GM19240 (cell line): ENCODE results near the gene PIK3AP1.
"Not testable (repeated sequence)": the region's sequence is repeated elsewhere in the genome, so short reads cannot be mapped to it uniquely, and the experiment has no call there.

ENCODE experiments used
- DNase-seq: peaks from one replicate; pipeline ENCODE4 v3.0.0; 2011; ENCODE audit warnings: low spot score; ENCODE audit not compliant: insufficient read length

Gene PIK3AP1, protein sequence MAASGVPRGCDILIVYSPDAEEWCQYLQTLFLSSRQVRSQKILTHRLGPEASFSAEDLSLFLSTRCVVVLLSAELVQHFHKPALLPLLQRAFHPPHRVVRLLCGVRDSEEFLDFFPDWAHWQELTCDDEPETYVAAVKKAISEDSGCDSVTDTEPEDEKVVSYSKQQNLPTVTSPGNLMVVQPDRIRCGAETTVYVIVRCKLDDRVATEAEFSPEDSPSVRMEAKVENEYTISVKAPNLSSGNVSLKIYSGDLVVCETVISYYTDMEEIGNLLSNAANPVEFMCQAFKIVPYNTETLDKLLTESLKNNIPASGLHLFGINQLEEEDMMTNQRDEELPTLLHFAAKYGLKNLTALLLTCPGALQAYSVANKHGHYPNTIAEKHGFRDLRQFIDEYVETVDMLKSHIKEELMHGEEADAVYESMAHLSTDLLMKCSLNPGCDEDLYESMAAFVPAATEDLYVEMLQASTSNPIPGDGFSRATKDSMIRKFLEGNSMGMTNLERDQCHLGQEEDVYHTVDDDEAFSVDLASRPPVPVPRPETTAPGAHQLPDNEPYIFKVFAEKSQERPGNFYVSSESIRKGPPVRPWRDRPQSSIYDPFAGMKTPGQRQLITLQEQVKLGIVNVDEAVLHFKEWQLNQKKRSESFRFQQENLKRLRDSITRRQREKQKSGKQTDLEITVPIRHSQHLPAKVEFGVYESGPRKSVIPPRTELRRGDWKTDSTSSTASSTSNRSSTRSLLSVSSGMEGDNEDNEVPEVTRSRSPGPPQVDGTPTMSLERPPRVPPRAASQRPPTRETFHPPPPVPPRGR

DNA sequence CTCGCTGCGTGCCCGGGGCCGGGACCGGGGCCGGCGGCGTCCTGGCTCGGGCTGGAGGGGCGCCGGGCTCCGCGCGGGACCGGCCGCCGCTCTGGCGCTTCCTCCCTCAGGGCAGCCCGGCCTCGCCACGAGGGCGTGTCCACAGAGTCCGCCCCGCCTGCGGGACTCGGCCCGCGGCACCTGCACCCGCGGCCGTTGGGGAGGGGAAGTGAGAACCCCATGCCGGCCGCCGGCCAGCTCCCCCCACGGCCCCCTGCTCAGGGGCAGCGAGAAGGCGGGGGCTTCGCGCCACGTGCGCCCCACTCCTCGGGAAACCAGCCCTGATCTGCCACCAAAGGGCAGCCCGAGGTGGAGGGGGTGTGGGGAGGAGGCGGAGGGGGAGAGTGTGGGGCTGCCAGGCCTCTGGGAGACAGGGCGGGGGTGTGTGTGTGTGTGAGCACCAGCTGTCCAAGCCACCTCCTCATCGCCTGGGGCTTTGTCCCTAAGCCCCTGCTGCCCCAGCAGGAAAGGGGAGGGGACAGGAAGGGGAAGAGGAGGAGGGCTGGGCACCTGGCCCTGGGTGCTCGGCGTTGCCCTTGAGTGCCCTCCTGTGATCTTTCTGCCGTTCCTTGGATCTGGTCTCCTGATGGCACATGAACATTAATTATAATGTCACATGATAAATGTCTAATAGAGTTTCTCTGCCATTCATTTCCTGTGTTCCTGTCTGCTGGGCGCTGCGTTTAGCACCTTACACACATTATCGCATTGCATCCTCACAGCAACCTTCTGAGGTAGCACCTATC lies at the start of gene PIK3AP1:
TSS of gene PIK3AP1 (minus strand) at position 93 of the 785 bp plus-strand sequence. CDS start 120 bp downstream, outside the sequence.
- DNase-seq, result no peak

DNA sequence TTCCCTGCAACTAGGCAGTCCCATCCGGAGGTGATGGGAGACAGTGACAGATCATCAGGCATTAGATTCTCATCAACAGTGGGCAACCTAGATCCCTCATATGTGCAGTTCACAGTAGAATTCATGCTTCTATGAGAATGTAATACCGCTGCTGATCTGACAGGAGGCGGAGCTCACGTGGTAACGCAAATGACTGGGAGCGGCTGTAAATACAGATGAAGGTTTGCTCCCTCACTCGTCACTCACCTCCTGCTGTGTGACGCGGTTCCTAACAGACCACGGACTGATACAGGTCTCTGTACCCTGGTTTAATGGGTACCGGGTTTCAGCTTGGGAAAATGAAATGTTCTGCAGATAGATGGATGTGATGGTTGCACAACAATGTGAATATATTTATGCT lies 47.8 kb upstream of the PIK3AP1 start:
- DNase-seq, result no peak

DNA sequence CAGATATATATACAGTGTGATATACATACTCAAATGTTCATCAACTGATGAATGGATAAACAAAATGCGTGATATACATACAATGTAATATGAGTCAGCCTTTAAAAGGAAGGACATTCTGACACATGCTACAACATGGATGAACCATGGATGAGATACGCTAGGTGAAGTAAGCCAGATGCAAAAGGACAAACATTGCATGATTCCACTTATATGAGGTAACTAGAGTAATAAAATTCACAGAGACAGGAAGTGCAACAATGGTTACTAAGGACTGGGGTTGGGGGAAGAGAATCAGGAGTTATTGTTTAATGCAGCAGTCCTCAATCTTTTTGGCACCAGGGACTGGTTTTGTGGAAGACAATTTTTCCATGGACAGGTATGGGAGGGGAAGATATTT lies 47.3 kb upstream of the PIK3AP1 start:
- no peak for DNase-seq

DNA sequence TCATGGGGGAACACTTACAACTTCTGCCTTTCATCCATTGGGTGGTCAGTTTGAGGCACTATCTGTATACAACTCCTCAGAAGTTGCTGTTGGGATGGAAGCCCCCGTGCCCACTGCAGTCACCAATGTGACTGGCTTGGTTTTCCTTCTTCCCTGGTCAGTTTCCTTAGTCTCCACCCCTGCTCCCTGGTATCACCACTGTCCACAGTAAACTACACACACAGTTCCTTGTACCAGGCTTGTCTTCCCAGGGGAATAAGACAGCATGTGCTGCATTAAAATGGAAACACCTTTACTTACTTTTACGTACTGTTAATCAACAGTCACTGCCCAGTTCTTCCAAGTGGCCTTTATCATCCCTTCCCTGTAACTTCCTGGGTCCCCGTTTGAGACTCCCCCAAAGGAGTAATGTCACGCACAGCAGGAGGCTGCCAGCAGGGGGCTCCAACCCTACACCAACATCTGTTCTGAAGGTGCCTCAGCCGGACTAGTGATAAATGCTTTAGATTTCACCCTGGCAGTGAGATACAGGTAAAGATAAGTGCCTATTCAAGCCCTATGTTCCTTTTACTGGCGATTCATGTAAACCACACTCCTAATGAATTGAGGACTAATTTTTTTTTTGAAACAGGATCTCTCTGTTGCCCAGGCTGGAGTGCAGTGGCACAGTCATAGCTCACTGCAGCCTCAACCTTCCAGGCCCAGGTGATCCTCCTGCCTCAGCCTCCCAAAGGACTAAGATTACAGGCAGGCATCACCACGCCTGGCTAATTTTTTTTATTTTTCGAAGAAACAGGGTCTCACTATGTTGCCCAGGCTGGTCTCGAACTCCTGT lies 45.3 kb upstream of the PIK3AP1 start:
- DNase-seq, result no peak

DNA sequence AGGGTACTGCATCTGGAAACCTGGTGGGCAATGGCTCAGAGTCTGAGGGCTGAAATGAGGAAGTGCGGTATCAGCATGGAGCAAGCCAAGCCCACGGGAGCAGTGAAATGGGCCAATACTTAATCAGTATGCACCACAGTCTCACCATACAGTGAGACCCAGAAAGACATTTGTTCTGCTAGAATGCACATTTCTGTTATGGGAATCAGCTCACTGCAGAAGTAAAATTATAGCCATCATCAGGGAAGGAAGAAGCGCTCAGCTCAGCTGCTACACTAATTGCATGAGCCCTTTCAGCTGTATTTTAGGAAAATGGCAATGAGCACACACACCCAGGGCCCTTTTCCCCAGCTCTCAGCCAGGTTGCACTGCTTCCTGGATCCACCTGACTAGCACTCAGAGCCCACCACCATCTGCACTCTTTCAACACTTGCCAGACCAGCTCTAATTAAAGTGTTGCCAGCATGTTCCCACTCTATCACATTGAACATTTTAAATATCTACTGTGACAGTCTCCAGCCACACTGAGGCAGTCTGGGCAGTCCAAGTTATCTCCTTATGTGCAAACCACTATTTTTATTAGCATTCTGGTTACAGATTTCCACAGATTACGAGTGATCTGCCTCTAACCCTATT lies 44.2 kb upstream of the PIK3AP1 start:
- DNase-seq, result no peak

DNA sequence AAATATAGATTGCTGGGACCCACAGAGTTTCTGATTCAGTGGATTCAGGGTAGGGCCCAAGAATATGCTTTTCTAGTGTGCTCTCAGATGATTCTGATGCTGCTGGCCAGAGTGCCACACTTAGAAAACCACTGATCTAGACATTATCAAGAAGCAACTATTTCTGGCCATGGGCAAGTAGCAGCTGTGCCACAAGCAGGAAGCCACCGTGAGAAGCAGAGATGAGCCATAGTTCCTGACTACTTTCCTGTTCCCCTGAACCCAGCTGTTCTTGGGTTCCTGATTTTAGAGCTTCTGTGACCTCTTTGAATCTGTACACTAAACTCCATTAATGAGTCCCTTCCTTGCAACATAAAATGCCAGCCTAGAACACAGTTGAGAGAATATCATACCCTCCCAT lies 38.1 kb upstream of the PIK3AP1 start:
- no peak for DNase-seq

DNA sequence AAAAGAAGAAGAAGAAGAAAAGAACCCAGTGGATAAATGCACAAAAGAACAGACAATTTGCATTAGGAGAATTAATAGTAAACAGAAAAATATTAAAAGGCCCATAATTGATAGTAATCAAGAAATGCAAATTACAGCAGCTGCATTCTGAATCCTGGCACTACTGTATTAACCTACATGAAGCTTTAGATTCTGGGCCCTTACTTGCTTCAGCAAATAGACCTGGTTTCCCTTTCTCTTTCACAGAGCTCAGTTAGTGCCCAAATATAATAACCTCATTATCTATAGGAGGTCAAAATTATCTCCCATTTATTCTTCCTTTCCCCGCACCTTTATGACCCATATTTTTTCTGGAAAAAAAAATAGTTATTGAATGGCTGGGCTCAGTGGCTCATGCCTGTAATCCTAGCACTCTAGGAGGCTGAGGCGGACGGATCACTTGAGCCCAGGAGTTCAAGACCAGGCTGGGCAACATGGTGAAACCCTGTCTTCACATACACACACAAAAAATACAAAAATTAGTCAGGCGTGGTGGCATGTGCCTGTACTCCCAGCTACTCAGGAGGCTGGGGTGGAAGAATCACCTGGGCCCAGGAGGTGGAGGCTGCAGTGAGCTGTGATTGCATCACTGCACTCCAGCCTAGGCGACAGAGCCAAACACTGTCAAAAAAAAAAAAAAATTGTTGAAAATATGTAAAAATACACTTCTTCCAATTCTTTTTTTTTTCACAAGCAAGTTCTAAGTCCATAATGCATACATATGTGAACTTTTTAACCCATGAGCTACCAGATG lies 36.0 kb upstream of the PIK3AP1 start:
- DNase-seq, result no peak

DNA sequence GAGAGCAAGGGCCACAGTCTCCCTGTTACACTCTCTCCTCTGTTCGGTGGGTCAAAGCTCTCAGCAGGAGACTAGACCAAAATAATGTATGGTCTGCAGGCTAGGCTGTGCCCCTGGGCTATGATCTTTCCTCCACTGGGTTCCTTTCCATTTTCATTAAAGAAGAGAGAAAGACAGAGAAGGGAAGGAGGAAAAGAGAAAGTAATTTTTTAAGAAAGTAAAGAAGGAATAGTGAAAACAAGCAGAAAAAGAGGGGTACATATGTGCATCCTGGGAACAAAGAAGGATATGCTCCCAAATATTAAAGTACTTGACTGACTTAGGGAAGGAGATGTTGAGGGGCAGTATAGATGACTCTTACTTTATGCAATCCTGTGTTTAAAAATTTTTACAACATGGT lies 33.6 kb upstream of the PIK3AP1 start:
- no peak for DNase-seq

DNA sequence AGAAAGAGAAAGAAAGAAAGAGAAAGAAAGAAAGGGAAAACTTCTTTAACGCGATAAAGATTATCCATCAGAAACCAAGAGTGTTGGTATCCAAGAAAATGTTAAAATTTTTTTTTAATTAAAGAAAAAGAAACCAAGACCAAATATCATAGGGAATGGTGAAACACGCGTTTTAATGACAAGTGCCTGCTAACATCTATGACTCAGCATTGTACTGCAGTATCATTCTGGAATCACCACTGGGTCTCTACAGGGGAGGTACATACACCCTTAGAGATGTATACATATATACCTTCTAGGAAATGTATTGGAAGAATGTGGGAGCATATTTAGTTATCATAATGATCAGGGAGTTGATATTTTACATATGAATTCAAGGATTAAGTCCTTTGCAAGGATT lies 32.1 kb upstream of the PIK3AP1 start:
- no peak for DNase-seq

DNA sequence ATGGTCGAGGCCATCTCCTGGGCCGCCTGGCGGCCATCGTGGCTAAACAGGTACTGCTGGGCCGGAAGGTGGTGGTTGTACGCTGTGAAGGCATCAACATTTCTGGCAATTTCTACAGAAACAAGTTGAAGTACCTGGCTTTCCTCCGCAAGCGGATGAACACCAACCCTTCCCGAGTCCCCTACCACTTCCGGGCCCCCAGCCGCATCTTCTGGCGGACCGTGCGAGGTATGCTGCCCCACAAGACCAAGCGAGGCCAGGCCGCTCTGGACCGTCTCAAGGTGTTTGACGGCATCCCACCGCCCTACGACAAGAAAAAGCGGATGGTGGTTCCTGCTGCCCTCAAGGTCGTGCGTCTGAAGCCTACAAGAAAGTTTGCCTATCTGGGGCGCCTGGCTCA lies 30.0 kb upstream of the PIK3AP1 start:
- not testable (repeated sequence) for DNase-seq

DNA sequence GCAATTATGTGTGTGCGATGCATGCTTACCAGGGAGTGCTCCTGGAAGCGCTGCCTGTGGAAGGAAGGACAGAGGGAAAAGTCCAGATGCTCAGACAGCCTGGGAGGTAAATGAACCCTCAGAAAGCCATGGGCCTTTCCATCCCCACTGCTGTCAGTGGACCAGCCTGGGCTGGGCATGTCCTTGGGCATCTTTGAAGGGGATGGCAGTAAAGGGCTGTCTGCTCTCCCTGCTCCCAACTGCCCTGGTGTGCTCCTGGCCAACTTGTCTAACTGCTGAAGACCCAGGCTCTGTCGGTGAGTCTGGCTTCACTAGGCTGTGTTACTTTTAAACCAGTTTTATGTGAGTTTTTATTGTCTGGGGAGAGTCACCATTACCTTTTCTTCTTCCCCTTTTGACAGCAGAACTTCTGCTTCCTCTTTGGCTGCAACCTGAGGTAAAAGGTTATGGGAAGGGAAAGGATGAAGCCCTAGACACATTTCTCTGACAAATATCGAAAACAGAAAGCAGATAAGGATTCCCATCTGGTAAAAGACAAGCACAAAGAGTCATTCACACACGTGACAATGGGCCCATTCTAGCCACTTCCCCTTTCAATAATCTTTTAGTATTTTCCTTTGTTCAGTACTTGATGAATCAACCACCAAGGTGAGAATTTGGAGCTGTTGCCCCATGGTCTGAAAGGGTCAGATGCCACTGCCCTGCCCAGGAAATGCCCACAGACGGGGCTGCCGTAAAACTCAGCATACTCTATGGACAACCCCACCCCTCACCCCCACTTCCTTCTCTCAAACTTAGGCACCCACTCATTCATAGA lies 27.6 kb upstream of the PIK3AP1 start:
- no peak for DNase-seq

DNA sequence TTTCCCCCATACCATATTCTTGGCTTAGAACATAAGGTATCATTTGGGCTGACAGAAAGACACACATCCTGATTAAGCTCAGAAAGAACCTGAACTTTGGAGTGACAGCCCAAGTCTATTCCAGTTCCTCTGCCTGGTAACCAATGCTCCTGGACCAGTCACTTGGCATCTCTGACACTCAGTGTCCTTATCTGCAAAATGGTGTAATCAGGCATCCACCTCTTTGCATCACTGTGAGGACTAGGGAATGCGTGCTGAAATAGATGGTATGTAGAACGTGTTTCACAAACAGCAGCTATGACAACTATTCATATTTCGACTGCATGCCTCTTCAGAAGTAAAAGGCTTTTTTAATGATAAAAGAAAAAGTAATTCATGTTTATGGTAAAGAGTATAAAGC lies 26.2 kb upstream of the PIK3AP1 start:
- DNase-seq, result no peak

DNA sequence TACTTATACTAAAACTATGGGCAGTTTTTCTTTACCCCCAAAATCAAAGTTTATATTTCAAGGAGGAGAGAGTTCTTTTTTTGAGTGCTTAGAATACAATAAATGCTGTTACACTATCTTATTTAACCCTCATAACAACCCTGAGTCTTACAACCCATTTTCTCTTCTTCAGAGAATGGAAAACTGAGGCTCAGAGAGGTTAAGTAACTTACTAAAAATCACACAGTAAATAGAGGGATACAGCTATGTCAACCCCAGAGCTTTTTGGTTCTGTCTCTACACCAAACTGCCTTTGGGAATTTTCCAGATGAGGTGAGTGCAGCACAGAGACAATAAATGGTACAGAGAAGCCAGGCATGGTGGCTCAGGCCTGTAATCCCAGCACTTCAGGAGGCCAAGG lies 25.6 kb upstream of the PIK3AP1 start:
- DNase-seq, result no peak

DNA sequence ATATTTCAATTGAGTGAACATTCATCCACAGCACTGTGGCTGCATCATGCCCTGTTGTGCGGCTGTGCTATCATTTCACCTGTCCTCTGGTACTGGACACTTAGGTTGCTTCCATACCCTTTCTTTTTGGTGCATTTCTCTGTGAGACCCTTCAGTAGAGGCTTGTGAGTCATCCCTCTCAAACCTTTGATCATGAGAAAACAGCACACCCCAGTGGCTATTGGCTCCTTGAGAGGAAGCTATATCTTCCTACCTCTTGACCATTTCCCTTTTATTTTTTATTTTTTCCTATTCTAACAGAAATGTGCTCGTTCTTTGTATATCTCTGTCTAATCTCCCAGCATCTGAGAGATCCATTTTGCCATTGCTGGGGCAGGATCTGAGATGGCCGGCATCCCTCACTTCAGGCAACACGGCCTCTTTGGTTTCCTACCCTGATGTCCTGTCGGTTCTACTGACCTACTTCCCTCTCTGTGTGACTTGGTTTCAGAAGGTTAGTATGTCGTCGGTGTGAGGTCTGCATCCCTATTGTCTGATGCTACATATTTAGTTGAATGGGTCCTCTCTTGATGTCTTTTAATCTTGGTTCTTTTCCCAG lies 23.8 kb upstream of the PIK3AP1 start:
- no peak for DNase-seq

DNA sequence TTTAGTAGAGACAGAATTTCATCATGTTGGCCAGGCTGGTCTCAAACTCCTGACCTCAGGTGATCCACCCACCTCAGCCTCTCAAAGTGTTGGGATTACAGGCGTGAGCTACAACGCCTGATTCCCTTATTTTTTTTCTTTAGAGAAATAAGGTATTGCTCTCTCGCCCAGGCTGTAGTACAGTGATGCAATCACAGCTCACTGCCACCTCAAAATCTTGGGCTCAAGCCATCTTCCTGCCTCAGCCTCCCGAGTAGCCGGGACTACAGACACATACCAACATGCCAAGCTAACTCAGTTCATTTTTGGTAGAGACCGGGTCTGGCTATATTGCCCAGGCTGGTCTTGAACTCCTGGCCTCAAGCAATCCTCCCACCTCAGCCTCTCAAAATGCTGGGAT lies 21.2 kb upstream of the PIK3AP1 start:
- not testable (repeated sequence) for DNase-seq

DNA sequence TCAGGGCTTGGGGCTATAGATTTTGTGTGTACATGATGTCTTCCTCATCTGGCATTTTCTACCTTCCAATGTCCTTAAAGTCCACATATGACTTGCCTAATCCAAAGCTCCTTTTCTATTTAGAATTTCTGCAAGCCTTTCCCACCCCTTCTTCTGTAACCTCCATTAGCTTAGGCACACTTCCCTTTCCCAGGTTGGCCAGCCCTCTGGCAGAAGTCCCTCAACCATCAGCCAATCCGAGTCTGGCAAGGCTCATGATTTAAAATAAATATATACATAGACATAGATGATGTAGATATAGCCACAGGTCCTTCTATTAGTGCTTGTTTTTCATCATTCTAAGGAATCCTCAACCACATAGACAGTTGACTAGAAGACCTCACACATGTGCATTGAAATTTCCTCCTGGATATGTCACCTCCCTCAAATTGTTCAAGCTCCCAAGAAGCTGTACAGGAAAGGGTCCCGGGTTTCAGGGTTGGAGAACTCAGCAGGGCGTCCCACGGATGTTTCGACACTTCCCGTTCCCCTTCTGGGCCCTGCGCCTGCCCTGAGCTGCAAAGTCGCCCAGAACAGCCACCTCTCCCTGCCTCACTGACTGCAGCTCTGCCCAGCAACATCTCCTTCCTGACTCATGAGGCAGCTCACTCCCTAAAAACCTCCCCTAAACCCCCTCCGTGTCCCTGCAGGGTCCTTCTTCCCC lies 20.4 kb upstream of the PIK3AP1 start:
- no peak for DNase-seq

DNA sequence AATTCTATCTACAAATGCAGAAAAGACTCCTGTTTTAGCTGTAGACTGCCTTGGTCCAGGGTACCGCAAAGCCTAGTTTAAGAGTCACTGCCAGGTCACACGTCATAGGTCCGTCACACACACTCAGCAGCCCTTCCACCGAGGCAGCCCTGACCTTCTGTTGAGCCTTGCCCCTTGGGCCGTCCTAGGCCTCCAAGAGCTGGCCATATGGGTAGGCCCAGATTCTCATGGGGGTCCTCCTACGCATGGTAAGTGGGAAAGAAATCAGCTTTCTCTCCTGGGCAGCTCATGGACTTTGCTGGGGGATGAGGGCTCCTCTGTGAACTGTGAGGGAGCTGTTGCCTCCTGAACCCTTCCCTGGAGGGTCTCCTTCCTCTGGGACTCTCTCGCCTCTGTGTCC lies 19.8 kb upstream of the PIK3AP1 start:
- DNase-seq, result no peak
